Suprapubic skin (tissue), 4 donors: ENCODE data around the gene COL8A1. TPM values are rescaled to one million over a fixed set of nuclear protein-coding genes. Genes with fewer than 3 reads are reported as not detected.

Experiments
- DNase-seq, 2 donors: peaks; one replicate each; pipeline ENCODE4 v3.0.0-alpha.2; 2019; ENCODE audit warnings: low spot score in 2 of 2
- H3K27ac ChIP-seq: fragments of 200-600 bp; sonication (generic); one replicate; pipeline ENCODE4 v1.5.1; 2019
- H3K27me3 ChIP-seq: fragments of 200-600 bp; sonication (generic); one replicate; pipeline ENCODE4 v1.5.1; 2019
- H3K36me3 ChIP-seq: fragments of 200-600 bp; sonication (generic); one replicate; pipeline ENCODE4 v1.5.1; 2019
- H3K4me1 ChIP-seq: fragments of 200-600 bp; sonication (generic); one replicate; pipeline ENCODE4 v1.5.1; 2019
- H3K4me3 ChIP-seq: fragments of 200-600 bp; sonication (generic); one replicate; pipeline ENCODE4 v1.5.1; 2019; ENCODE audit warnings: mild to moderate bottlenecking
- H3K9me3 ChIP-seq: fragments of 200-600 bp; sonication (generic); one replicate; pipeline ENCODE4 v1.5.1; 2019
- CTCF ChIP-seq, 2 donors: fragments of 200-600 bp in 1 of 2; fragments of 450-650 bp in 1 of 2; sonication (generic) in 1 of 2; IDR thresholded peaks; one replicate each; pipeline ENCODE4 v1.5.1; 2016 to 2019; ENCODE audit warnings: antibody characterized with exemption in 2 of 2, mild to moderate bottlenecking in 1 of 2, moderate library complexity in 1 of 2
- EP300 ChIP-seq: sonication (generic); formaldehyde crosslinking; IDR thresholded peaks from one replicate; pipeline ENCODE4 v1.6.1; 2017; ENCODE audit warnings: antibody characterized with exemption
- POLR2A ChIP-seq, 2 donors: fragments of 450-650 bp; IDR thresholded peaks; one replicate each; pipeline ENCODE4 v1.6.1; 2017; ENCODE audit warnings: antibody characterized with exemption in 2 of 2, mild to moderate bottlenecking in 2 of 2, moderate library complexity in 2 of 2
- POLR2AphosphoS5 ChIP-seq, 3 donors: sonication (generic); formaldehyde crosslinking; IDR thresholded peaks; one replicate each; pipeline ENCODE4 v1.6.1; 2017; ENCODE audit warnings: antibody characterized with exemption in 3 of 3
- WGBS: methylation state at CpG from one replicate; pipeline ENCODE4 v1.1.5; 2018; 5-methylcytosine and 5-hydroxymethylcytosine counted together
- total RNA-seq, 4 donors: library from RNA; depleted of rRNA; stranded (reverse); fragments of >200 nt; gene quantifications; one replicate each; pipeline ENCODE4 v1.1.0, GENCODE V29; 2016

Gene COL8A1
- total RNA-seq, 4 donors from 2014 or later: 3.2 to 14.9 (median 5.6) TPM

- no peaks in the 10 kb centered on the region for H3K9me3 ChIP-seq
- no peak for TF ChIP-seq POLR2AphosphoS5 (IDR thresholded peaks at IDR 0.05)
- no peak for TF ChIP-seq EP300
- TF ChIP-seq CTCF (IDR thresholded peaks at IDR 0.05): no peak
- no peak for TF ChIP-seq POLR2A (IDR thresholded peaks at IDR 0.05)
- no peak for DNase-seq
- 65% methylated on average over 2 of the region's 2 CpGs for WGBS
- H3K27me3 ChIP-seq: no peaks in the 10 kb centered on the region
- peaks cover 3% of the 10 kb centered on the region for H3K4me1 ChIP-seq
- no peak overlapping the region for H3K27ac ChIP-seq
- no peak overlapping the region for H3K4me3 ChIP-seq
- H3K36me3 ChIP-seq: no peaks in the 10 kb centered on the region
Observed at GRCh38 chr3:99669879-99670555, 31.6 kb downstream of the COL8A1 start.

GRCh38 chr3:99670556-99670950 is 32.2 kb downstream of the COL8A1 start:
- Histone ChIP-seq H3K9me3 (no peaks in the 10 kb centered on the region), H3K27me3 (no peaks in the 10 kb centered on the region), H3K4me1 (peaks cover 3% of the 10 kb centered on the region), H3K27ac (no peak overlapping the region), H3K4me3 (no peak overlapping the region), H3K36me3 (no peaks in the 10 kb centered on the region)
- WGBS: 87% methylated on average over 2 of the region's 2 CpGs
- no peak for DNase-seq
- TF ChIP-seq POLR2AphosphoS5 (IDR thresholded peaks at IDR 0.05): no peak
- TF ChIP-seq POLR2A (IDR thresholded peaks at IDR 0.05): no peak
- TF ChIP-seq EP300: no peak

GRCh38 chr3:99674086-99674789 is 35.8 kb downstream of the COL8A1 start:
- Histone ChIP-seq H3K4me1 (no peaks in the 10 kb centered on the region), H3K27me3 (no peaks in the 10 kb centered on the region), H3K36me3 (no peaks in the 10 kb centered on the region), H3K27ac (no peak overlapping the region), H3K4me3 (no peak overlapping the region), H3K9me3 (no peaks in the 10 kb centered on the region)
- DNase-seq: no peak
- 64% methylated on average over 2 of the region's 2 CpGs for WGBS
- TF ChIP-seq EP300 (no peak), POLR2AphosphoS5 (IDR thresholded peaks at IDR 0.05) (no peak), POLR2A (IDR thresholded peaks at IDR 0.05) (no peak)

- Histone ChIP-seq H3K4me1 (no peaks in the 10 kb centered on the region), H3K27ac (peak overlapping the region; percentile 34), H3K9me3 (no peaks in the 10 kb centered on the region), H3K4me3 (no peak overlapping the region), H3K36me3 (no peaks in the 10 kb centered on the region), H3K27me3 (no peaks in the 10 kb centered on the region)
- no peak for TF ChIP-seq CTCF (IDR thresholded peaks at IDR 0.05)
- TF ChIP-seq POLR2AphosphoS5 (IDR thresholded peaks at IDR 0.05): no peak
- no peak for TF ChIP-seq POLR2A (IDR thresholded peaks at IDR 0.05)
- no peak for TF ChIP-seq EP300
- DNase-seq: no peak
- WGBS: 56% methylated on average over 1 of the region's 1 CpG
Observed at GRCh38 chr3:99678023-99678422, 39.6 kb downstream of the COL8A1 start.

- H3K27ac ChIP-seq: no peak overlapping the region
- DNase-seq: no peak
- no peaks in the 10 kb centered on the region for H3K4me1 ChIP-seq
- 56% methylated on average over 2 of the region's 2 CpGs for WGBS
- H3K9me3 ChIP-seq: no peaks in the 10 kb centered on the region
- no peak overlapping the region for H3K4me3 ChIP-seq
- TF ChIP-seq POLR2AphosphoS5 (IDR thresholded peaks at IDR 0.05) (no peak), CTCF (IDR thresholded peaks at IDR 0.05) (no peak), EP300 (no peak), POLR2A (IDR thresholded peaks at IDR 0.05) (no peak)
- H3K27me3 ChIP-seq: no peaks in the 10 kb centered on the region
- no peaks in the 10 kb centered on the region for H3K36me3 ChIP-seq
Observed at GRCh38 chr3:99678896-99679295, 40.5 kb downstream of the COL8A1 start.

- H3K27ac ChIP-seq: no peak overlapping the region
- no peak for DNase-seq
Observed at GRCh38 chr3:99681512-99681911, 43.1 kb downstream of the COL8A1 start.

More at GRCh38 chr3:99681512-99681911, 43.1 kb downstream of the COL8A1 start:
- WGBS: 77% methylated on average over 1 of the region's 1 CpG
- Histone ChIP-seq H3K4me3 (no peak overlapping the region), H3K9me3 (no peaks in the 10 kb centered on the region), H3K4me1 (no peaks in the 10 kb centered on the region), H3K27me3 (no peaks in the 10 kb centered on the region), H3K36me3 (no peaks in the 10 kb centered on the region)
- TF ChIP-seq POLR2AphosphoS5 (IDR thresholded peaks at IDR 0.05): no peak
- no peak for TF ChIP-seq POLR2A (IDR thresholded peaks at IDR 0.05)
- TF ChIP-seq EP300: no peak
